ENCODE results near the gene MGMT. TPM values are rescaled to one million over a fixed set of nuclear protein-coding genes. Genes with fewer than 3 reads are reported as not detected.

MGMT gene
- total and polyA plus RNA-seq, 2 of the 4 experiments (the other 2 are of a cell fraction) = 11.5 to 17.8 TPM

- ChIA-PET CTCF (no interaction called here), POLR2A (ENCODE audit: unreplicated experiment) (no interaction called here)
- Histone ChIP-seq H3K27ac (ENCODE audit: insufficient read depth, low read length) (no peak overlapping the region), H3K9me3 (ENCODE audit: control insufficient read depth, insufficient read depth, low read length) (peaks cover 6% of the 10 kb centered on the region; the same call in 1 of the 2 replicates), H3K56ac (ENCODE audit: extremely low read depth, insufficient read depth, low read length) (no peak overlapping the region), H2AK9ac (replicated peaks; ENCODE audit: low read depth, low read length, poor library complexity) (no peak overlapping the region), H3K36me3 (ENCODE audit: control insufficient read depth, insufficient read depth, low read length) (no peaks in the 10 kb centered on the region), H2AFZ (replicated peaks; ENCODE audit: low read length, poor library complexity) (no peak overlapping the region), H2BK20ac (ENCODE audit: low read depth, low read length) (no peak overlapping the region), H4K20me1 (ENCODE audit: insufficient read depth, low read length) (no peaks in the 10 kb centered on the region), H2BK120ac (ENCODE audit: low read depth, low read length) (no peak overlapping the region), H3K4me2 (ENCODE audit: low read depth, low read length) (no peak overlapping the region), H3K14ac (replicated peaks; ENCODE audit: low read depth, low read length) (no peak overlapping the region), H3K9ac (ENCODE audit: low read depth, low read length) (no peak overlapping the region), H3K9me1 (ENCODE audit: insufficient read depth, low read length) (no peaks in the 10 kb centered on the region), H3K4ac (ENCODE audit: low read depth, low read length) (no peak overlapping the region), H3K4me1 (ENCODE audit: control insufficient read depth, insufficient read depth, low read length) (no peaks in the 10 kb centered on the region), H4K91ac (ENCODE audit: insufficient read depth, low read depth, low read length) (no peak overlapping the region), H3K27me3 (ENCODE audit: control insufficient read depth, insufficient read depth, low read length) (no peaks in the 10 kb centered on the region), H3K18ac (ENCODE audit: low read depth, low read length) (no peak overlapping the region), H4K5ac (ENCODE audit: low read depth, low read length) (no peak overlapping the region), H2AK5ac (ENCODE audit: low read depth, low read length) (no peak overlapping the region), H4K8ac (ENCODE audit: low read depth in 2 of 2, low read length in 2 of 2) (no peak overlapping the region), H2BK5ac (ENCODE audit: low read depth, low read length, poor library complexity, severe bottlenecking) (no peak overlapping the region), H2BK15ac (ENCODE audit: low read depth, low read length) (no peak overlapping the region), H3K79me1 (ENCODE audit: low read depth in 1 of 2, low read length in 2 of 2) (no peaks in the 10 kb centered on the region), H3K23ac (ENCODE audit: low read depth, low read length) (no peak overlapping the region), H3K4me3 (ENCODE audit: insufficient read depth, low read depth, low read length) (no peak overlapping the region)
- no CpG with 5 or more reads among the region's 3 CpGs for WGBS, 2 experiments (ENCODE audit: extremely low coverage in 2 of 2, insufficient read length in 1 of 2)
- no TSS peak for BruUV-seq (replicated peaks)
- DNase-seq (no peak), ATAC-seq (ENCODE audit: low read depth) (no peak)
- intact Hi-C loops (cut with micrococcal nuclease) = no loop called here
- TF ChIP-seq MAZ (IDR thresholded peaks at IDR 0.05; ENCODE audit: borderline replicate concordance, low read depth, low read length) = no peak
- TF ChIP-seq BHLHE40 (IDR thresholded peaks at IDR 0.05; ENCODE audit: low read depth, low read length) = no peak
- TF ChIP-seq POLR2A (IDR thresholded peaks at IDR 0.05; ENCODE audit: low read depth, low read length) = no peak
- no peak for TF ChIP-seq CEBPB (IDR thresholded peaks at IDR 0.05; ENCODE audit: low read depth, low read length)
- TF ChIP-seq SMC3 (IDR thresholded peaks at IDR 0.05; ENCODE audit: low read depth, low read length) = no peak
- no peak for TF ChIP-seq RAD21 (IDR thresholded peaks at IDR 0.05; ENCODE audit: low read length)
- TF ChIP-seq MAFK (IDR thresholded peaks at IDR 0.05; ENCODE audit: low read depth, low read length) = no peak
- TF ChIP-seq NFE2L2 (IDR thresholded peaks at IDR 0.05; ENCODE audit: low read depth, low read length) = no peak
- no peak for TF ChIP-seq RFX5 (IDR thresholded peaks at IDR 0.05; ENCODE audit: low read depth, low read length)
- TF ChIP-seq CHD1 (IDR thresholded peaks at IDR 0.05; ENCODE audit: low read depth, low read length) = no peak
- no peak for TF ChIP-seq CTCF (conservative IDR thresholded peaks at IDR 0.05; ENCODE audit: low read depth, low read length)
- no peak for TF ChIP-seq USF2 (IDR thresholded peaks at IDR 0.05; ENCODE audit: low read depth, low read length)
- in situ Hi-C loops (cut with MboI; ENCODE audit: low sequenced_read_pairs) = no loop called here
- dilution Hi-C loops (cut with HindIII; ENCODE audit: low sequenced_read_pairs, unreplicated experiment) = no loop called here
Measured at GRCh38 chr10:129683920-129684319, 216.9 kb downstream of the MGMT start.

Data from IMR-90 (cell line).